ENCODE results near the gene PIEZO1. TPM values are rescaled to one million over a fixed set of nuclear protein-coding genes. Genes with fewer than 3 reads are reported as not detected.

Gene PIEZO1
- total RNA-seq, 1 donor from 2014 or later, result 5.5 TPM

DNA sequence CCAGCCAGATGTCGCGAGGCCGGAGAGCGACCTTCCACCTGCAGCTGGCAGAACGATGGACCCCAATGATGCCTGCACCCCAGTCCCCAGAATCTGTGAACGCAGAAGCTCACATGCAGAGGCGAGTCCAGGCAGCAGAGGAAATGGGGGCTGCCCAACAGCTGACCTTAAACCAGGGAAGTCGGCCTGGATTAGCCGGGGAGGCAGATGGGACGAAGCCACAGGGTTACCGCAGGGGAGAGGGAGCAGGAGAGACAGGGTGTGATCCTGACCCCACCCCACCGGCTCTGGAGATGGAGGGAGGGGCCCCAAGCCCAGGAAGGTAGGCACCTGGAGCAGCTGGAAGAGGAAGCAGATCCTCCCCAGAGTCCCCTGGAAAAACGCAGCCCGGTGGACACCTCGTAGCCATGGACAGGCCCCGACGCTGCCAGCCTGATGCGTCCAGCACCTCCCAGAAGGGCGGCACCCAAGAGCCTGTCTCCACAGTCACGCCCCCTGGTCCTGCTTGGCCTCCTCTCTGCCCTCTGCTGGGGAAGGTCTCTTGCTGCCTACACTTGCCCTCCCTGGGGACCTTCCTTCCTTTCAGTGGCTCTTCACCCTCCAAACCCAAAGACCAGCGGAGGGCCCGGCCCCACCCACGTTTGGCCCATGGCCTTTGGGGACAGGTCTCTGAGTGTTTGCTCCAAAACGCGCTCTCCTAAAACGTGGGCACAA is 37.3 kb downstream of the PIEZO1 start:
- Mint-ChIP-seq H3K4me3 (no peak overlapping the region), H3K27ac (no peak overlapping the region), H3K36me3 (no peaks in the 10 kb centered on the region), H3K9me3 (no peaks in the 10 kb centered on the region), H3K4me1 (no peaks in the 10 kb centered on the region), H3K27me3 (ENCODE audit: insufficient read depth, low read depth) (peaks cover 6% of the 10 kb centered on the region)
- Histone ChIP-seq H3K4me2 (no peak overlapping the region), H3K9ac (no peak overlapping the region), H3K27ac (no peak overlapping the region), H3K36me3 (no peaks in the 10 kb centered on the region), H4K20me1 (ENCODE audit: low read depth) (no peaks in the 10 kb centered on the region), H3K4me1 (peaks cover 10% of the 10 kb centered on the region), H3K4me3 (no peak overlapping the region), H2AFZ (replicated peaks) (no peak overlapping the region), H3F3A (ENCODE audit: low read depth) (peaks cover 6% of the 10 kb centered on the region), H3K79me2 (ENCODE audit: low read depth) (no peaks in the 10 kb centered on the region), H3K27me3 (no peaks in the 10 kb centered on the region), H3K9me3 (ENCODE audit: low read depth) (no peaks in the 10 kb centered on the region)
- DNase-seq (ENCODE audit: low spot score), result no peak
- TF ChIP-seq EZH2phosphoT487 (IDR thresholded peaks at IDR 0.05), result no peak
- no peak for TF ChIP-seq EZH2 (IDR thresholded peaks at IDR 0.05)
- TF ChIP-seq, protein P1, sequence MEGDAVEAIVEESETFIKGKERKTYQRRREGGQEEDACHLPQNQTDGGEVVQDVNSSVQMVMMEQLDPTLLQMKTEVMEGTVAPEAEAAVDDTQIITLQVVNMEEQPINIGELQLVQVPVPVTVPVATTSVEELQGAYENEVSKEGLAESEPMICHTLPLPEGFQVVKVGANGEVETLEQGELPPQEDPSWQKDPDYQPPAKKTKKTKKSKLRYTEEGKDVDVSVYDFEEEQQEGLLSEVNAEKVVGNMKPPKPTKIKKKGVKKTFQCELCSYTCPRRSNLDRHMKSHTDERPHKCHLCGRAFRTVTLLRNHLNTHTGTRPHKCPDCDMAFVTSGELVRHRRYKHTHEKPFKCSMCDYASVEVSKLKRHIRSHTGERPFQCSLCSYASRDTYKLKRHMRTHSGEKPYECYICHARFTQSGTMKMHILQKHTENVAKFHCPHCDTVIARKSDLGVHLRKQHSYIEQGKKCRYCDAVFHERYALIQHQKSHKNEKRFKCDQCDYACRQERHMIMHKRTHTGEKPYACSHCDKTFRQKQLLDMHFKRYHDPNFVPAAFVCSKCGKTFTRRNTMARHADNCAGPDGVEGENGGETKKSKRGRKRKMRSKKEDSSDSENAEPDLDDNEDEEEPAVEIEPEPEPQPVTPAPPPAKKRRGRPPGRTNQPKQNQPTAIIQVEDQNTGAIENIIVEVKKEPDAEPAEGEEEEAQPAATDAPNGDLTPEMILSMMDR (IDR thresholded peaks at IDR 0.05), result peak; percentile 26

DNA sequence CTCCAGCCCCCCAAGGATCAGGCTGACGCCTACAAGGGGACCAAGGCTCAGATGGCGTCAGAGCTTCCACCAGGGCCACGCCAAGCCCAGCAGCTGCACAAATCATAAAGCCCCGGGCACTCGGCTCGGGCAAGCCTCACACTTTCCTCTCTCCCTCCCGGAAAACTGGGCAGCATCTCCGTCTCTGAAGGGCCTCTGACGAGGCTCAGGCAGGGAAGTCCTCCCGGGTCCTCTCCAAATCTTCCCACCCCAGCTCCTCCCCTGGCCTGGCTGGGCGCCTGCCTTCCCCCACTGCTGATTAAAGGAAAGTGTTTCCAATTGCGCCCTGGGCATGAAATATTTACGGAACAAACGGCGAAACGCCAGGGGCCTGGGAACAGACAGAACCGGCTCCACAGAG is 38.5 kb downstream of the PIEZO1 start:
- Mint-ChIP-seq H3K36me3 (no peaks in the 10 kb centered on the region), H3K9me3 (no peaks in the 10 kb centered on the region), H3K4me3 (no peak overlapping the region), H3K27me3 (ENCODE audit: insufficient read depth, low read depth) (peaks cover 6% of the 10 kb centered on the region), H3K27ac (no peak overlapping the region), H3K4me1 (no peaks in the 10 kb centered on the region)
- Histone ChIP-seq H3K9ac (no peak overlapping the region), H3K4me3 (no peak overlapping the region), H3K4me2 (no peak overlapping the region), H4K20me1 (ENCODE audit: low read depth) (no peaks in the 10 kb centered on the region), H3K4me1 (peaks cover 10% of the 10 kb centered on the region), H2AFZ (replicated peaks) (no peak overlapping the region), H3K79me2 (ENCODE audit: low read depth) (no peaks in the 10 kb centered on the region), H3K27me3 (no peaks in the 10 kb centered on the region), H3F3A (ENCODE audit: low read depth) (peaks cover 6% of the 10 kb centered on the region), H3K36me3 (no peaks in the 10 kb centered on the region), H3K27ac (no peak overlapping the region), H3K9me3 (ENCODE audit: low read depth) (no peaks in the 10 kb centered on the region)
- DNase-seq (ENCODE audit: low spot score), result no peak
- no peak for TF ChIP-seq EZH2phosphoT487 (IDR thresholded peaks at IDR 0.05)
- TF ChIP-seq EZH2 (IDR thresholded peaks at IDR 0.05), result no peak
- TF ChIP-seq, protein P1 (IDR thresholded peaks at IDR 0.05), result no peak

DNA sequence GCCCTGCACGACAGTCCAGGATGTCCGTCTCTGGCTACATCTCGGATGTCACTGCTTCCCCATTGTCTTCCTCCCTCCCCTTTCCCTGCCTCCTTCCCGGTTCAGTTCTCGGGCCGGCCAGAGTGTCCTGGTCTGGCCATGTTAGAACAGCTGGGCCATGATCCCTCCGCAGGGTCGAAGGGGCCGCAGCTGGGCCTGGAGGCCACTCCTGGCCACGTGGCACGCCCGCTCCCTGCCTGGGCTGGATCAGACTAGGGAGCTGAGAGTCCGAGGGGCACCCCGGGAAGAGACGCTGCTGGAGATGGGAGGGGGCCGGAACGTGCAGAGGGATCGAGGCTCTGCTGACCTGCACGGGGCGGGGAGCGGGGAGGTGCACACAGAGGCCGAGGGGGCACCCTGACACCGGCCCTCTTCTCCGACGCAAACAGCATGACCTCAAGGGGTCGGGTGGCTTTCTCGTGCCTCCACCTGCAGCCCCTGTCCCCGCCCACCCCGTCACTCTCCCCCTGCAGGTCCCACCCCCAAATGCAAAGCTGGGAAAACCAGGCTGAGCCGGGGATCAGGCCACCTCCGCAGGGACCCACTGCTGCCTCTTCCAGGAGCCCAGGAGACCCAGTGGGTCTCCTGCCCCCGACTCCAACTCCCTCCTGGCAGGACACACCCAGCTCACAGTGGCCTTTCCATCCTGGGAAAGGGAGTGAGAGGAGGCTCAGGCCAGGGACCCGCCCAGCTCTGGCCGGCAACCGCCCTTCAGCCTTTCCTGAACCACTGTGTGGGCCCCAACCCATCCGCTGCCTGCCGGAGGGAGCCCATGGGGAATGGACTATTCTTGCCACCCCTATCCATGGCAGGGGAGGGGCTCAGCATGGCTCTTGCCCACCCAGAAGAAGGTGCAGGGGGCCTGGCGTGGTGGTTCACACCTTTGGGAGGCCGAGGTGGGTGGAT is 40.2 kb downstream of the PIEZO1 start:
- peaks cover 10% of the 10 kb centered on the region for H3K4me1 ChIP-seq
- no peak overlapping the region for H3K27ac ChIP-seq
- H3K79me2 ChIP-seq (ENCODE audit: low read depth), result no peaks in the 10 kb centered on the region
- no peaks in the 10 kb centered on the region for H3K36me3 ChIP-seq
- H3K36me3 Mint-ChIP-seq, result no peaks in the 10 kb centered on the region
- H3K4me2 ChIP-seq, result peak overlapping the region; percentile 13
- TF ChIP-seq, protein P1 (IDR thresholded peaks at IDR 0.05), result no peak
- TF ChIP-seq EZH2phosphoT487 (IDR thresholded peaks at IDR 0.05) (no peak), EZH2 (IDR thresholded peaks at IDR 0.05) (no peak)
- H3K4me3 ChIP-seq, result no peak overlapping the region
- no peaks in the 10 kb centered on the region for H3K9me3 Mint-ChIP-seq
- H4K20me1 ChIP-seq (ENCODE audit: low read depth), result no peaks in the 10 kb centered on the region
- peak overlapping the region; percentile 26 for H2AFZ ChIP-seq (replicated peaks)
- peak; percentile 51 for DNase-seq (ENCODE audit: low spot score)
- H3K27me3 Mint-ChIP-seq (ENCODE audit: insufficient read depth, low read depth), result peaks cover 6% of the 10 kb centered on the region
- H3K27ac Mint-ChIP-seq, result no peak overlapping the region
- H3F3A ChIP-seq (ENCODE audit: low read depth), result peaks cover 6% of the 10 kb centered on the region
- no peak overlapping the region for H3K9ac ChIP-seq
- no peaks in the 10 kb centered on the region for H3K4me1 Mint-ChIP-seq
- no peak overlapping the region for H3K4me3 Mint-ChIP-seq
- no peaks in the 10 kb centered on the region for H3K27me3 ChIP-seq
- H3K9me3 ChIP-seq (ENCODE audit: low read depth), result no peaks in the 10 kb centered on the region
